WI38 (cell line): ENCODE results near the gene QPRT.
"Not testable (repeated sequence)": the region's sequence is repeated elsewhere in the genome, so short reads cannot be mapped to it uniquely, and the experiment has no call there.

Experiments used
- H3K4me3 ChIP-seq: 2 replicates; pipeline ENCODE4 v1.5.1; 2011; ENCODE audit warnings: low read depth, mild to moderate bottlenecking, control low read depth, low read length
- CTCF ChIP-seq: IDR thresholded peaks from 2 replicates; pipeline ENCODE4 v1.5.1; 2012; ENCODE audit warnings: low read depth, mild to moderate bottlenecking, control low read depth, low read length

Gene QPRT

DNA sequence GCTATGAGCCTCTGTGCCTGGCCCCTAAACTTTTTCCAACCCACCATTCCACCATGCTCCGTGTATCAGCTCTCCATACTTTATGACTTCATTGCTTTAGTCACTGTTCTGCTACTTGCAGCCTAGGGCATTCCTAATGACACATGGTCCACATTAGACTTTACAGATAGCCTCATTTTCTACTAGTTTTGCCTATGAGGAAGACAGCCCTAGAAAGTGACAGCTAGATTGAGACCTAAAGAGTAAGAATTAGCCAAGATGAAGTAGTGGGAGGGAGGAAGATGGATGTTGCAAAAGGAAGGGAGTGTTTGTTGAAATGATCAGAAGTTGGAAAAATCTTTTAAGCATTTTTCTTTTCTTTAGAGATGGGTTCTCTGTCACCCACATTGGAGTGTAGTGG is 55.8 kb downstream of the QPRT start:
- no peak for TF ChIP-seq CTCF

GRCh38 chr16:29736112-29736511 is 57.1 kb downstream of the QPRT start:
- no peak overlapping the region for H3K4me3 ChIP-seq
- no peak for TF ChIP-seq CTCF

More for the DNA sequence above, 55.8 kb downstream of the QPRT start:
- H3K4me3 ChIP-seq, result no peak overlapping the region

DNA sequence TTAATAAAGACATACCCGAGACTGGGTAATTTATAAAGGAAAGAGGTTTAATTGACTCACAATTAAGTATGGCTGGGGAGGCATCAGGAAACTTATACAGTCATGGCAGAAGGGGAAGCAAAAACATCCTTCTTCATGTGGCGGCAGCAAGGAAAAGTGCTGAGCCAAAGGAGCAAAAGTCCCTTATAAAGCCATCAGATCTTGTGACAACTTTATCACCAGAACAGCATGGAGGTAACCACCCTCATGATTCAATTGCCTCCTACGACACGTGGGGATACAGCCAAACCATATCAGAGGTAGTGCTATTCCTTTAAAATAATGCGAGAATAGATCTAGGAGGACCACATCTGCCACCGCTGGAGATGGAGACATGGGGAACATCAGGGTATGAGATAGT is 57.8 kb downstream of the QPRT start:
- TF ChIP-seq CTCF, result no peak
- no peak overlapping the region for H3K4me3 ChIP-seq

DNA sequence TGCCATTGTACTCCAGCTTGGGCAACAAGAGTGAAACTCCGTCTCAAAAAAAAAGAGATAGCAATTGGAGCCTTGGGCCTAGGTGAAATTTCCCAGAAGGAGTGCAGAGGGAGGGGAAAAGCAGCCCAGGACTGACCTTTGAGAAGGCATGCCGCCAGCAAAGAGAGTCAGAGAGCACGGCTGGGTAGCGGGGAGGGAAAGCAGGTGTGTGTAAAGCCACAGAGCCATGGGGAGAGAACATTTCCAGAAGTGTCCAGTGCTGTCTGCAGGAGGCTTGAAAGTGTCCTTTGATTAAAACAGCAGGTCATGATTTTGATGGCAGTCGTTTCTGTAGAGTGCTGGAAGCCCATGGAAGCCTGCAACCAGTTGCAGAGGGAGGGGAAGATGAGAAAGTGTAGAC is 58.7 kb downstream of the QPRT start:
- no peak overlapping the region for H3K4me3 ChIP-seq
- TF ChIP-seq CTCF, result no peak

DNA sequence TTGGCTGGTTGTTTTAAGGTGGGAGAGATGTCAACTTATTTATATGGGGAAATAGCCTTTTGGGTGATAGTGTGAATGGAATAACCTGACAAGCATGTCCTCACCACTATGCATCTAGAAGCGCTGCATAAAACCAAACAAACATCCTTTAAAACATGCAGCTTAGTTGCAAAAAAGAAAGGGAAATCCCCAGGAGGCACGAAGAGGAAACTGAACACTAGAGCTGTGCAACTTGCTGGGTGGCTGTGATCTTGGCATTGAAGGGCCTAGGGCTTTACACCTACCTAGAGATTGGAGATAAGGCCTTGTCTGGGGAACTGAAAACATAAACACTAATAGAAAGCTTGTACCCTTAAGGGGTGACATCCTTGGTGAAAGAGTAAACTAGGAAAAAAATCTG is 59.5 kb downstream of the QPRT start:
- no peak for TF ChIP-seq CTCF
- H3K4me3 ChIP-seq, result no peak overlapping the region

DNA sequence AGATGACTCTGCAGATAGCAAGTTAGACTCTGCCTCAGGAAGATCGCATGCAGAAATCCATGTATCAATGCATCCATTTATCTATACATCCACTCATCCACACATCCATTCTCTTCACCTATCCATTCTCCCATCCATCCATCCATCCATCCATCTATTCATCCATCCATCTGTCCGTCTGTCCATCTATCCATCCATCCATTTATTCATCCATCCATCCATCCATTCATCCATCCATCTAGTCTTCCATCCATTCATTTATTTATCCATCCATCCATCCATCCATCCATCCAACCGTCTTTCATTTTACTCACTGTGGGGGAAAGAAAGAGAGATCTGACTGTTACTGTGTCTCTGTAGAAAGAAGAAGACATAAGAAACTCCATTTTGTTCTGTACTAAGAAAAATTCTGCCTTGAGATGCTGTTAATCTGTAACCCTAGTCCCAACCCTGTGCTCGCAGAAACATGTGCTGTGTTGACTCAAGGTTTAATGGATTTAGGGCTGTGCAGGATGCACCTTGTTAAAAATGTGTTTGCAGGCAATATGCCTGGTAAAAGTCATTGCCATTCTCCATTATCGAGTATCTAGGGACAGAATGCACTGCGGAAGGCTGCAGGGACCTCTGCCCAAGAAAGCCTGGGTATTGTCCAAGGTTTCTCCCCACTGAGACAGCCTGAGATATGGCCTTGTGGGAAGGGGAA is 61.1 kb downstream of the QPRT start:
- H3K4me3 ChIP-seq, result not testable (repeated sequence)

DNA sequence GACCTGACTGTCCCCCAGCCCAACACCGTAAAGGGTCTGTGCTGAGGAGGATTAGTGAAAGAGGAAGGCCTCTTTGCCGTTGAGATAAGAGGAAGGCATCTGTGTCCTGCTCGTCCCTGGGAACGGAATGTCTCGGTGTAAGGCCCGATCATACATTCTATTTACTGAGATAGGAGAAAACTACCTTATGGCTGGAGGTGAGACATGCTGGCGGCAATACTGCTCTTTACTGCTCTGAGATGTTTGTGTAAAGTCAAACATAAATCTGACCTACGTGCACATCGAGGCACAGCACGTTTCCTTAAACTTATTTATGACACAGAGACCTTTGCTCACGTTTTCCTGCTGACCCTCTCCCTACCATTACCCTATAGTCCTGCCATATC is 61.6 kb downstream of the QPRT start:
- H3K4me3 ChIP-seq, result not testable (repeated sequence)

GRCh38 chr16:29742683-29743275 is 63.8 kb downstream of the QPRT start:
- no peak for TF ChIP-seq CTCF
- H3K4me3 ChIP-seq, result no peak overlapping the region
